ENCODE measurements around the gene FBXO31. TPM values are rescaled to one million over a fixed set of nuclear protein-coding genes. Genes with fewer than 3 reads are reported as not detected.
A peak's percentile ranks its signal among the peaks of the same experiment; 100 is the strongest.

Gene FBXO31
- total RNA-seq, 2 donors from 2014 or later = 18.6 to 22.1 TPM

- H3K4me3 Mint-ChIP-seq = no peak overlapping the region
- Histone ChIP-seq H3K9me3 (ENCODE audit: control insufficient read depth, low read length) (no peaks in the 10 kb centered on the region), H3K27ac (ENCODE audit: low read depth, low read length) (no peak overlapping the region), H3K4me1 (ENCODE audit: control insufficient read depth, insufficient read depth, low read length) (no peaks in the 10 kb centered on the region), H3K36me3 (ENCODE audit: control insufficient read depth, insufficient read depth, low read length) (peaks cover 79% of the 10 kb centered on the region), H3K27me3 (ENCODE audit: control insufficient read depth, insufficient read depth, low read length, poor library complexity, severe bottlenecking) (no peaks in the 10 kb centered on the region), H3K9ac (ENCODE audit: extremely low read depth, low read length, poor library complexity, severe bottlenecking) (no peak overlapping the region), H3K4me3 (ENCODE audit: low read length) (no peak overlapping the region)
- DNase-seq = peak; percentile 35
- no peak overlapping the region for H3K27ac Mint-ChIP-seq
- H3K9me3 Mint-ChIP-seq = no peaks in the 10 kb centered on the region
- no peaks in the 10 kb centered on the region for H3K27me3 Mint-ChIP-seq (ENCODE audit: insufficient read depth)
- TF ChIP-seq CTCF (conservative IDR thresholded peaks at IDR 0.05) = no peak
- H3K4me1 Mint-ChIP-seq = peaks cover 8% of the 10 kb centered on the region
- whole genome bisulfite sequencing, 2 experiments (ENCODE audit: insufficient coverage in 1 of 2, insufficient read length in 1 of 2) = 95 to 96% methylated on average over 9 to 14 of the region's 14 CpGs
- H3K36me3 Mint-ChIP-seq (ENCODE audit: low read depth) = peaks cover 63% of the 10 kb centered on the region
These were observed 23.0 kb upstream of the FBXO31 start for GRCh38 chr16:87406495-87407088.

DNA sequence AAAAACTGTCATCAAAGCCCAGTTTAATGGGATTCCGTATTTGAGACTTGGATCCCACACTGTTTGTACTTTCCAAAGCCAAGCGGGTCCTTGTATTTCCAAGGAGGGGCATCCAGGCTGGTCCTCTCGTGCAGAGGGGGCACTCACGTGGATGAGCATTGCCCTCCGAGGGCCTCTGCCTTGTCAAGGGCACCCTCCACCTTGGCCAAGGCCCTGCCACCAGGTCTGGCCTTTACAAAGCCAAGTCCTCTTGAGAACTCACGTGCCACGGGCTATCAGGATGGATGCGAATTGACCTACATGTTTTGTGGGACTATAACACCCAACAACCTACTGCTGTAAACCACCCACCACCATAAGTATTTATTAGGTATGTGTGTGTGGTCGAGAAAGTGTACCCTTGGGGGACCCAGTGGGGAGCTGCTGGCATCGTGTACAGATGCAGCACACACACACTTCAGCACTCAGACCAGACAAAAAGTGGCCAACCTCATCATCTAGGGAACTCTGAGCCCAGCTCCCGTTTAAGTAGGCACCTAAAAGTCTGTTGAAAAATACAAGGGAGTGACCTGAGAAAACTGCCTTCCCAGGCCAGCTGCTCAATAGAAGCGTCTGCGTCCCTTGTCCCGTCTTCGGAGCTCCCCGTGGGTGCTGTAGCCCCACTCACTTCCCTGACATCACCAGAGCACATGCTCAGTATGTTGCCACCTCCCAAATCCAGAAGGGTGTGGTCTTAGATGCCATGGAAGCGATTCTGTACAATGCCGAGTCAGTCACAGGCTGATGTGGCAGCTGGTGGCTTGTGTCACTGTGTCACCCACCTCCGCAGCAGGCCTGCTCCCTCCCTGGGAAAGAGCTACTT, 21.4 kb upstream of the FBXO31 start:
- TF ChIP-seq CTCF (conservative IDR thresholded peaks at IDR 0.05) = no peak
- no peaks in the 10 kb centered on the region for H3K27me3 ChIP-seq (ENCODE audit: control insufficient read depth, insufficient read depth, low read length, poor library complexity, severe bottlenecking)
- Mint-ChIP-seq H3K27ac (no peak overlapping the region), H3K27me3 (ENCODE audit: insufficient read depth) (no peaks in the 10 kb centered on the region), H3K4me3 (no peak overlapping the region), H3K4me1 (peaks cover 8% of the 10 kb centered on the region), H3K9me3 (no peaks in the 10 kb centered on the region), H3K36me3 (ENCODE audit: low read depth) (peaks cover 60% of the 10 kb centered on the region)
- no peak overlapping the region for H3K4me3 ChIP-seq (ENCODE audit: low read length)
- H3K27ac ChIP-seq (ENCODE audit: low read depth, low read length) = no peak overlapping the region
- DNase-seq = peak; percentile 39
- peaks cover 75% of the 10 kb centered on the region for H3K36me3 ChIP-seq (ENCODE audit: control insufficient read depth, insufficient read depth, low read length)
- H3K9ac ChIP-seq (ENCODE audit: extremely low read depth, low read length, poor library complexity, severe bottlenecking) = no peak overlapping the region
- no peaks in the 10 kb centered on the region for H3K4me1 ChIP-seq (ENCODE audit: control insufficient read depth, insufficient read depth, low read length)
- 90 to 94% methylated on average over 13 to 18 of the region's 19 CpGs for WGBS, 2 experiments (ENCODE audit: insufficient coverage in 1 of 2, insufficient read length in 1 of 2)
- no peaks in the 10 kb centered on the region for H3K9me3 ChIP-seq (ENCODE audit: control insufficient read depth, low read length)

GRCh38 chr16:87395181-87395842, 11.7 kb upstream of the FBXO31 start:
- H3K27ac Mint-ChIP-seq = no peak overlapping the region
- no peak for DNase-seq
- Histone ChIP-seq H3K4me3 (ENCODE audit: low read length) (no peak overlapping the region), H3K4me1 (ENCODE audit: control insufficient read depth, insufficient read depth, low read length) (no peaks in the 10 kb centered on the region), H3K27ac (ENCODE audit: low read depth, low read length) (no peak overlapping the region), H3K9me3 (ENCODE audit: control insufficient read depth, low read length) (no peaks in the 10 kb centered on the region), H3K27me3 (ENCODE audit: control insufficient read depth, insufficient read depth, low read length, poor library complexity, severe bottlenecking) (no peaks in the 10 kb centered on the region), H3K9ac (ENCODE audit: extremely low read depth, low read length, poor library complexity, severe bottlenecking) (no peak overlapping the region), H3K36me3 (ENCODE audit: control insufficient read depth, insufficient read depth, low read length) (peaks cover 31% of the 10 kb centered on the region)
- no peaks in the 10 kb centered on the region for H3K9me3 Mint-ChIP-seq
- no peak overlapping the region for H3K4me3 Mint-ChIP-seq
- no peak for TF ChIP-seq CTCF (conservative IDR thresholded peaks at IDR 0.05)
- H3K4me1 Mint-ChIP-seq = peaks cover 16% of the 10 kb centered on the region
- H3K27me3 Mint-ChIP-seq (ENCODE audit: insufficient read depth) = no peaks in the 10 kb centered on the region
- 92 to 98% methylated on average over 6 to 7 of the region's 7 CpGs for WGBS, 2 experiments (ENCODE audit: insufficient coverage in 1 of 2, insufficient read length in 1 of 2)
- peaks cover 30% of the 10 kb centered on the region for H3K36me3 Mint-ChIP-seq (ENCODE audit: low read depth)

All from endodermal cell (in vitro differentiated cells).